Endothelial cell of umbilical vein (primary cell): Measurements from ENCODE around the gene LRRC72. TPM values are rescaled to one million over a fixed set of nuclear protein-coding genes. Genes with fewer than 3 reads are reported as not detected.

Source experiments
- BruUV-seq: library from RNA; stranded (reverse); fragments of 400-500 nt; replicated peaks from 2 replicates; lab custom pipeline; 2021; lab: Mats Ljungman, UMichigan
- CTCF ChIA-PET: fragments of 300-600, 350-600 bp; sonication (Branson Sonifier 250); formaldehyde crosslinking; loops from one replicate; lab custom pipeline; 2021; ENCODE audit warnings: antibody characterized with exemption, inconsistent platforms; lab: Charles Lee
- POLR2A ChIA-PET: fragments of 300-600, 350-600 bp; sonication (Branson Sonifier 250); formaldehyde crosslinking; loops from one replicate; lab custom pipeline; 2021; ENCODE audit warnings: antibody characterized with exemption, inconsistent platforms; lab: Charles Lee
- DNase-seq: peaks from one replicate; pipeline ENCODE4 v3.0.0-alpha.2; 2011; ENCODE audit warnings: low read depth, low spot score
- FAIRE-seq: peaks from 2 replicates; lab custom pipeline; 2011; peaks lifted over from hg19 to GRCh38; lab: Jason Lieb, UNC
- H2AFZ ChIP-seq: 2 replicates; pipeline ENCODE4 v1.6.0; 2012; ENCODE audit warnings: low read depth, low read length, control low read depth, inconsistent platforms
- H3K27ac ChIP-seq: 2 replicates; pipeline ENCODE4 v1.5.1; 2011; ENCODE audit warnings: low read depth, mild to moderate bottlenecking, control low read depth, low read length, moderate library complexity; ENCODE audit not compliant: insufficient read depth
- H3K27me3 ChIP-seq, 2 experiments: 2 replicates each; pipeline versions ENCODE4 v1.6.0 to v1.6.1; 2011; ENCODE audit warnings: low read length in 2 of 2, mixed read lengths in 1 of 2; ENCODE audit not compliant: control insufficient read depth in 2 of 2, insufficient read depth in 2 of 2
- H3K36me3 ChIP-seq, 2 experiments: 2 replicates in 1 of 2; 3 replicates in 1 of 2; pipeline ENCODE4 v1.5.1; 2011; ENCODE audit warnings: low read length in 2 of 2, mild to moderate bottlenecking in 1 of 2, moderate library complexity in 1 of 2; ENCODE audit not compliant: control insufficient read depth in 2 of 2, insufficient read depth in 2 of 2; ENCODE audit errors: extremely low read depth in 1 of 2
- H3K4me1 ChIP-seq: 3 replicates; pipeline ENCODE4 v1.5.1; 2011; ENCODE audit warnings: mild to moderate bottlenecking, low read length; ENCODE audit not compliant: control insufficient read depth, insufficient read depth; ENCODE audit errors: extremely low read depth
- H3K4me2 ChIP-seq: 2 replicates; pipeline ENCODE4 v1.6.1; 2011; ENCODE audit warnings: low read length, control low read depth, mixed read lengths; ENCODE audit not compliant: insufficient read depth
- H3K4me3 ChIP-seq, 3 experiments: fragments of 200-600 bp in 1 of 3; sonication (generic), shearing (Covaris generic) in 1 of 3; replicated peaks in 1 of 3; 2 replicates each; pipeline ENCODE4 v1.5.1; 2011 to 2016; ENCODE audit warnings: control low read depth in 3 of 3, low read length in 3 of 3, mild to moderate bottlenecking in 2 of 3, inconsistent platforms in 1 of 3, low read depth in 1 of 3, moderate library complexity in 1 of 3; ENCODE audit not compliant: insufficient read depth in 1 of 3
- H3K79me2 ChIP-seq: 2 replicates; pipeline ENCODE4 v1.6.0; 2012; ENCODE audit warnings: low read length, inconsistent platforms; ENCODE audit not compliant: control insufficient read depth, insufficient read depth
- H3K9ac ChIP-seq: replicated peaks from 2 replicates; pipeline ENCODE3; 2011; ENCODE audit warnings: low read length, control low read depth; ENCODE audit not compliant: insufficient read depth; ENCODE audit errors: extremely low read depth
- H3K9me1 ChIP-seq: replicated peaks from 3 replicates; pipeline ENCODE4 v1.6.0; 2011; ENCODE audit warnings: mild to moderate bottlenecking, low read length; ENCODE audit not compliant: control insufficient read depth, insufficient read depth; ENCODE audit errors: extremely low read depth
- H3K9me3 ChIP-seq: replicated peaks from 2 replicates; pipeline ENCODE4 v1.5.1; 2012; ENCODE audit warnings: low read length, inconsistent platforms; ENCODE audit not compliant: control insufficient read depth, insufficient read depth
- H4K20me1 ChIP-seq: replicated peaks from 2 replicates; pipeline ENCODE3; 2011; ENCODE audit warnings: mild to moderate bottlenecking, low read length; ENCODE audit not compliant: control insufficient read depth, insufficient read depth; ENCODE audit errors: extremely low read depth
- CTCF ChIP-seq, 2 donors: IDR thresholded peaks; 1 replicate in 1 of 2; 2 replicates in 1 of 2; pipeline ENCODE4 v1.5.1; 2011; ENCODE audit warnings: low read length in 2 of 2, mild to moderate bottlenecking in 2 of 2, moderate library complexity in 2 of 2, control low read depth in 1 of 2, inconsistent platforms in 1 of 2, low read depth in 1 of 2; ENCODE audit not compliant: insufficient read depth in 1 of 2; ENCODE audit errors: extremely low read depth in 1 of 2
- FOS ChIP-seq: IDR thresholded peaks from 2 replicates; pipeline ENCODE4 v1.6.1; 2011; ENCODE audit warnings: mild to moderate bottlenecking, low read length, moderate library complexity, borderline replicate concordance; ENCODE audit not compliant: insufficient read depth
- GATA2 ChIP-seq: IDR thresholded peaks from 2 replicates; pipeline ENCODE4 v1.7.0; 2011; ENCODE audit warnings: low read depth, mild to moderate bottlenecking, moderate library complexity, mixed read lengths, low read length; ENCODE audit not compliant: insufficient read length, insufficient read depth
- JUN ChIP-seq: IDR thresholded peaks from 2 replicates; pipeline ENCODE4 v1.6.1; 2011; ENCODE audit warnings: borderline replicate concordance, low read depth; ENCODE audit not compliant: insufficient read length, insufficient read depth
- MAX ChIP-seq: IDR thresholded peaks from 2 replicates; pipeline ENCODE4 v1.6.1; 2011; ENCODE audit not compliant: insufficient read depth, insufficient read length
- MYC ChIP-seq: IDR thresholded peaks from one replicate; pipeline ENCODE4 v1.6.1; 2011; ENCODE audit warnings: mild to moderate bottlenecking, low read depth, low read length
- POLR2AphosphoS5 ChIP-seq: IDR thresholded peaks from 2 replicates; pipeline ENCODE4 v1.6.1; 2012; ENCODE audit warnings: low read depth, mild to moderate bottlenecking, control low read depth, low read length, moderate library complexity; ENCODE audit not compliant: insufficient read depth
- dilution Hi-C: fragments of 300-500 bp; cut with MboI; formaldehyde crosslinking; loops from one replicate; pipeline ENCODE4 v1.15.0; 2019; ENCODE audit warnings: low sequenced_read_pairs; ENCODE audit not compliant: extremely low pct_ligation_motif_present
- intact Hi-C: fragments of 100-400 bp; cut with micrococcal nuclease; formaldehyde crosslinking; loops from one replicate; pipeline ENCODE4 v1.10.0; 2022
- polyA plus RNA-seq, 4 experiments: library from polyadenylated mRNA; depleted of rRNA in 3 of 4; stranded (reverse) in 3 of 4; unstranded in 1 of 4; fragments of >200 nt; gene quantifications; 2 replicates each; pipeline versions ENCODE4 v1.2.1 to v1.2.3, GENCODE V29; 2011 to 2012; ENCODE audit warnings: missing spikeins in 1 of 4
- total RNA-seq: library from RNA; stranded (reverse); gene quantifications from 2 replicates; pipeline ENCODE4 v1.2.3, GENCODE V29; 2021

LRRC72 gene
- total and polyA plus RNA-seq, 2 donors (not counting 3 experiments of a cell fraction or from before 2014, with no cell fraction given): not detected

GRCh38 chr7:16599860-16600259 lies 73.2 kb downstream of the LRRC72 start:
- POLR2A ChIA-PET: no interaction called here
- CTCF ChIA-PET: no interaction called here
- no peaks in the 10 kb centered on the region for H4K20me1 ChIP-seq
- H3K27ac ChIP-seq: no peak overlapping the region
- no peaks in the 10 kb centered on the region for H3K9me3 ChIP-seq
- intact Hi-C loops (no loop called here), dilution Hi-C loops (no loop called here)
- no peak overlapping the region for H3K4me3 ChIP-seq
- DNase-seq: no peak
- H3K36me3 ChIP-seq: peaks cover 0 to 2% of the 10 kb centered on the region in 2 experiments
- no peaks in the 10 kb centered on the region for H3K79me2 ChIP-seq
- BruUV-seq: no TSS peak
- no peaks in the 10 kb centered on the region for H3K4me1 ChIP-seq
- no peaks in the 10 kb centered on the region for H3K27me3 ChIP-seq
- no peak overlapping the region for H2AFZ ChIP-seq
- TF ChIP-seq GATA2 (no peak), JUN (no peak), CTCF (IDR thresholded peaks at IDR 0.05; ENCODE audit: extremely low read depth in 1 of 2, insufficient read depth in 1 of 2, low read depth in 1 of 2, low read length in 2 of 2) (no peak), POLR2AphosphoS5 (no peak), FOS (no peak), MYC (no peak), MAX (no peak)
- FAIRE-seq: no peak
- H3K9ac ChIP-seq: no peak overlapping the region
- no peak overlapping the region for H3K4me2 ChIP-seq
- H3K9me1 ChIP-seq: no peaks in the 10 kb centered on the region
